ENCODE results near the gene PSMG4. TPM values are rescaled to one million over a fixed set of nuclear protein-coding genes. Genes with fewer than 3 reads are reported as not detected.

The PSMG4 gene
- polyA plus RNA-seq, 1 donor (not counting 4 experiments of a cell fraction or from before 2014, with no cell fraction given) = 16.3 TPM

DNA sequence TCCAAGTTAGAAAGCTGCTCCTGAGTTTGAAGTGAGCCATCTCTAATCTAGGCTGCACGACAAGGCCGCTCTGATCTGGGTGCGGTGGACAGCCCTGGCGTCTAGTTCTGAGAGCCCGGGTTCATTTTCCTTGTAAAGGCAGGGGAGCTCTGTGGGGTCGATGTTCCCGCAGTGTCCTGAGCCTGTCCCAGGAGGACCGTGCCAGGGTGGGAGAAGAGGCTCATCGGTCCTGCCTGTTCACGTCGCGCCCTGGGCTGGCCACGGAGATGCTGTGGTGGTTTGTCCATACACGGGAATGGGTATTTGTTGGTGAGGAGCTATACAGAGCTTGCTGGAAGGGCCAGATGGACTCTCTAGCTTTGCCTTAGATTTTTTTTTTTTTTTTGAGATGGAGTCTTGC, 27.0 kb downstream of the PSMG4 start:
- no peak overlapping the region for H3K4me3 ChIP-seq (ENCODE audit: control insufficient read depth in 2 of 3, extremely low read depth in 1 of 3, insufficient read depth in 2 of 3, low read depth in 1 of 3, low read length in 3 of 3)
- DNase-seq (ENCODE audit: low read depth, low spot score) (no peak), FAIRE-seq (no peak)
- H3K9me1 ChIP-seq (ENCODE audit: control insufficient read depth, extremely low read depth, insufficient read depth, low read length) = no peaks in the 10 kb centered on the region
- no peak overlapping the region for H3K27ac ChIP-seq (ENCODE audit: control insufficient read depth, insufficient read depth, low read length)
- no peak overlapping the region for H2AFZ ChIP-seq (ENCODE audit: control insufficient read depth, low read length)
- no peaks in the 10 kb centered on the region for H3K9me3 ChIP-seq (ENCODE audit: control insufficient read depth, low read depth, low read length)
- peaks cover 4% of the 10 kb centered on the region for H4K20me1 ChIP-seq (ENCODE audit: control insufficient read depth, extremely low read depth, insufficient read depth, low read length)
- H3K4me1 ChIP-seq (ENCODE audit: control insufficient read depth, extremely low read depth, insufficient read depth, low read length) = peaks cover 12% of the 10 kb centered on the region
- TF ChIP-seq EZH2 (IDR thresholded peaks at IDR 0.05; ENCODE audit: low read length) = no peak
- no peak for TF ChIP-seq CTCF (optimal IDR thresholded peaks at IDR 0.05 in 1 of 3, IDR thresholded peaks at IDR 0.05 in 1 of 3, conservative IDR thresholded peaks at IDR 0.05 in 1 of 3; ENCODE audit: extremely low read depth in 1 of 3, insufficient read depth in 2 of 3, low read length in 3 of 3)
- H3K4me2 ChIP-seq (ENCODE audit: control insufficient read depth, extremely low read depth, insufficient read depth, low read depth, low read length) = no peak overlapping the region
- no peak overlapping the region for H3K9ac ChIP-seq (ENCODE audit: control insufficient read depth, extremely low read depth, insufficient read depth, low read length)
- dilution Hi-C loops (cut with MboI; ENCODE audit: extremely low pct_ligation_motif_present, low sequenced_read_pairs) = no loop called here
- peaks cover 0 to 10% of the 10 kb centered on the region in 2 experiments for H3K36me3 ChIP-seq (ENCODE audit: control insufficient read depth in 2 of 2, extremely low read depth in 1 of 2, insufficient read depth in 2 of 2, low read length in 2 of 2)
- H3K79me2 ChIP-seq (ENCODE audit: control insufficient read depth, insufficient read depth, low read length) = no peaks in the 10 kb centered on the region
- no peaks in the 10 kb centered on the region for H3K27me3 ChIP-seq (ENCODE audit: control insufficient read depth, extremely low read depth, insufficient read depth, low read length)

DNA sequence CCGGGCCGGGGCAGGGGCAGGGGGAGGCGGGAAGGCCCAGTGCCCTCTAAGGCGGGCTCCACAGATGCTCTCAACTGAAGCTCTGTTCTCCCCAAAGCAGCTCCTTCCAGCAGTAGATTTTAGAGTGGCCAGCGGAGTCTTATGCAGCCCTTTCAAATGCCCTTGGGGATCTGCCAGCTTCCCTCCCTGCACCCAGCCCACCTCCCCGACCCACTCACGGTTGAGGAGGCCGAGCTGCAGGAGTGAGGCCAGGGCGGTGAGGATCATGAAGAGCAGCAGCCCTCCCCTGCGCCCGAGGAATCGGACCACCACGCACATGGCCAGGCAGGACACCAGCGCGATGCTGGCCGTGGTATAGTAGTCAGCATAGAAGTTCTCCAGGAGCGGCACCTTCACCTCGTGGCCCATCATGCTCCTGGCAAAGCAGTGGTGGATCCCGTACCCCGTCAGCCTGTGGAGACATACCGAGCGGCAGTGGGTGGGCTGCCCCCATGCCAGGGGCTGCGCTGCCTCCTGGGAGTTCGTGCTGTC, 28.0 kb downstream of the PSMG4 start:
- no peak for FAIRE-seq
- Histone ChIP-seq H3K27ac (ENCODE audit: control insufficient read depth, insufficient read depth, low read length) (no peak overlapping the region), H3K27me3 (ENCODE audit: control insufficient read depth, extremely low read depth, insufficient read depth, low read length) (no peaks in the 10 kb centered on the region), H3K9me3 (ENCODE audit: control insufficient read depth, low read depth, low read length) (no peaks in the 10 kb centered on the region), H3K36me3 (ENCODE audit: control insufficient read depth in 2 of 2, extremely low read depth in 1 of 2, insufficient read depth in 2 of 2, low read length in 2 of 2) (peaks cover 0 to 10% of the 10 kb centered on the region in 2 experiments), H3K79me2 (ENCODE audit: control insufficient read depth, insufficient read depth, low read length) (no peaks in the 10 kb centered on the region), H4K20me1 (ENCODE audit: control insufficient read depth, extremely low read depth, insufficient read depth, low read length) (peaks cover 4% of the 10 kb centered on the region), H3K4me3 (ENCODE audit: control insufficient read depth in 2 of 3, extremely low read depth in 1 of 3, insufficient read depth in 2 of 3, low read depth in 1 of 3, low read length in 3 of 3) (no peak overlapping the region), H3K4me1 (ENCODE audit: control insufficient read depth, extremely low read depth, insufficient read depth, low read length) (peaks cover 11% of the 10 kb centered on the region), H2AFZ (ENCODE audit: control insufficient read depth, low read length) (no peak overlapping the region), H3K9ac (ENCODE audit: control insufficient read depth, extremely low read depth, insufficient read depth, low read length) (no peak overlapping the region), H3K9me1 (ENCODE audit: control insufficient read depth, extremely low read depth, insufficient read depth, low read length) (no peaks in the 10 kb centered on the region), H3K4me2 (ENCODE audit: control insufficient read depth, extremely low read depth, insufficient read depth, low read depth, low read length) (no peak overlapping the region)
- DNase-seq (ENCODE audit: low read depth, low spot score) = no peak
- no peak for TF ChIP-seq CTCF (optimal IDR thresholded peaks at IDR 0.05 in 1 of 3, IDR thresholded peaks at IDR 0.05 in 1 of 3, conservative IDR thresholded peaks at IDR 0.05 in 1 of 3; ENCODE audit: extremely low read depth in 1 of 3, insufficient read depth in 2 of 3, low read length in 3 of 3)
- TF ChIP-seq EZH2 (IDR thresholded peaks at IDR 0.05; ENCODE audit: low read length) = no peak
- dilution Hi-C loops (cut with MboI; ENCODE audit: extremely low pct_ligation_motif_present, low sequenced_read_pairs) = no loop called here
